ENCODE measurements around the gene PANK3. TPM values are rescaled to one million over a fixed set of nuclear protein-coding genes. Genes with fewer than 3 reads are reported as not detected.
"Not testable (repeated sequence)": the region's sequence is repeated elsewhere in the genome, so short reads cannot be mapped to it uniquely, and the experiment has no call there.

The PANK3 gene
- total RNA-seq, 1 donor from 2014 or later = 96.6 TPM

GRCh38 chr5:168553377-168554130 is 25.6 kb downstream of the PANK3 start:
- H3K4me3 Mint-ChIP-seq (ENCODE audit: low read depth) = no peak overlapping the region
- H3K36me3 Mint-ChIP-seq (ENCODE audit: insufficient read depth) = peaks cover 36% of the 10 kb centered on the region
- DNase-seq (ENCODE audit: low spot score, unreplicated experiment) = no peak
- no peaks in the 10 kb centered on the region for H3K9me3 Mint-ChIP-seq (ENCODE audit: low read depth)
- H3K4me1 Mint-ChIP-seq (ENCODE audit: low read depth) = no peaks in the 10 kb centered on the region
- H3K27me3 Mint-ChIP-seq = no peaks in the 10 kb centered on the region
- TF ChIP-seq CTCF (IDR thresholded peaks at IDR 0.05; ENCODE audit: unreplicated experiment) = no peak
- H3K27ac Mint-ChIP-seq = no peak overlapping the region

GRCh38 chr5:168552146-168552545 is 27.0 kb downstream of the PANK3 start:
- H3K36me3 Mint-ChIP-seq (ENCODE audit: insufficient read depth) = peaks cover 37% of the 10 kb centered on the region
- H3K4me3 Mint-ChIP-seq (ENCODE audit: low read depth) = no peak overlapping the region
- DNase-seq (ENCODE audit: low spot score, unreplicated experiment) = no peak
- no peak for TF ChIP-seq CTCF (IDR thresholded peaks at IDR 0.05; ENCODE audit: unreplicated experiment)
- no peaks in the 10 kb centered on the region for H3K4me1 Mint-ChIP-seq (ENCODE audit: low read depth)
- no peaks in the 10 kb centered on the region for H3K9me3 Mint-ChIP-seq (ENCODE audit: low read depth)
- H3K27me3 Mint-ChIP-seq = no peaks in the 10 kb centered on the region
- no peak overlapping the region for H3K27ac Mint-ChIP-seq

- no peak for DNase-seq (ENCODE audit: low spot score, unreplicated experiment)
- H3K4me3 Mint-ChIP-seq (ENCODE audit: low read depth) = no peak overlapping the region
- H3K36me3 Mint-ChIP-seq (ENCODE audit: insufficient read depth) = peaks cover 35% of the 10 kb centered on the region
- H3K27ac Mint-ChIP-seq = no peak overlapping the region
- TF ChIP-seq CTCF (IDR thresholded peaks at IDR 0.05; ENCODE audit: unreplicated experiment) = no peak
- H3K9me3 Mint-ChIP-seq (ENCODE audit: low read depth) = no peaks in the 10 kb centered on the region
- H3K27me3 Mint-ChIP-seq = no peaks in the 10 kb centered on the region
- no peaks in the 10 kb centered on the region for H3K4me1 Mint-ChIP-seq (ENCODE audit: low read depth)
Measured at GRCh38 chr5:168550656-168551055, 28.5 kb downstream of the PANK3 start.

GRCh38 chr5:168549554-168549953 is 29.6 kb downstream of the PANK3 start:
- H3K4me1 Mint-ChIP-seq (ENCODE audit: low read depth) = no peaks in the 10 kb centered on the region
- no peak for DNase-seq (ENCODE audit: low spot score, unreplicated experiment)
- H3K27me3 Mint-ChIP-seq = no peaks in the 10 kb centered on the region
- no peak overlapping the region for H3K4me3 Mint-ChIP-seq (ENCODE audit: low read depth)
- H3K9me3 Mint-ChIP-seq (ENCODE audit: low read depth) = no peaks in the 10 kb centered on the region
- H3K27ac Mint-ChIP-seq = no peak overlapping the region
- H3K36me3 Mint-ChIP-seq (ENCODE audit: insufficient read depth) = peaks cover 38% of the 10 kb centered on the region
- TF ChIP-seq CTCF (IDR thresholded peaks at IDR 0.05; ENCODE audit: unreplicated experiment) = no peak

- no peak for TF ChIP-seq CTCF (IDR thresholded peaks at IDR 0.05; ENCODE audit: unreplicated experiment)
- Mint-ChIP-seq H3K27ac (no peak overlapping the region), H3K27me3 (peaks cover 17% of the 10 kb centered on the region), H3K4me3 (ENCODE audit: low read depth) (no peak overlapping the region), H3K9me3 (ENCODE audit: low read depth) (no peaks in the 10 kb centered on the region), H3K36me3 (ENCODE audit: insufficient read depth) (peaks cover under 1% of the 10 kb centered on the region), H3K4me1 (ENCODE audit: low read depth) (no peaks in the 10 kb centered on the region)
- no peak for DNase-seq (ENCODE audit: low spot score, unreplicated experiment)
Measured at GRCh38 chr5:168537176-168537575, 42.0 kb downstream of the PANK3 start.

- H3K4me3 Mint-ChIP-seq (ENCODE audit: low read depth); H3K27ac Mint-ChIP-seq; H3K9me3 Mint-ChIP-seq (ENCODE audit: low read depth); H3K4me1 Mint-ChIP-seq (ENCODE audit: low read depth); H3K36me3 Mint-ChIP-seq (ENCODE audit: insufficient read depth); DNase-seq (ENCODE audit: low spot score, unreplicated experiment): not testable (repeated sequence)
- peaks cover 39% of the 10 kb centered on the region for H3K27me3 Mint-ChIP-seq
Measured at GRCh38 chr5:168534351-168534750, 44.8 kb downstream of the PANK3 start.
